GM15510 (cell line): ENCODE results near the gene ANK2.

Source experiments
- POLR2A ChIP-seq: IDR thresholded peaks from 3 replicates; pipeline ENCODE4 v1.6.1; 2011; ENCODE audit warnings: borderline replicate concordance; ENCODE audit not compliant: insufficient read length; ENCODE audit errors: extremely low read depth

ANK2 gene

GRCh38 chr4:113404841-113405240 lies 355.4 kb downstream of the ANK2 start:
- TF ChIP-seq POLR2A, result no peak

GRCh38 chr4:113405874-113406722 lies 356.6 kb downstream of the ANK2 start:
- TF ChIP-seq POLR2A, result no peak

GRCh38 chr4:113406723-113407016 lies 357.2 kb downstream of the ANK2 start:
- no peak for TF ChIP-seq POLR2A

- TF ChIP-seq POLR2A, result no peak
These were observed 358.0 kb downstream of the ANK2 start for GRCh38 chr4:113407409-113407808.

- no peak for TF ChIP-seq POLR2A
These were observed 359.7 kb downstream of the ANK2 start for GRCh38 chr4:113409181-113409580.

GRCh38 chr4:113410686-113411085 lies 361.2 kb downstream of the ANK2 start:
- TF ChIP-seq POLR2A, result no peak

GRCh38 chr4:113411496-113411938 lies 362.1 kb downstream of the ANK2 start:
- TF ChIP-seq POLR2A, result no peak

- TF ChIP-seq POLR2A, result no peak
These were observed 370.2 kb downstream of the ANK2 start for GRCh38 chr4:113419631-113420030.

GRCh38 chr4:113420938-113421337 lies 371.5 kb downstream of the ANK2 start:
- TF ChIP-seq POLR2A, result no peak

- no peak for TF ChIP-seq POLR2A
These were observed 374.2 kb downstream of the ANK2 start for GRCh38 chr4:113423631-113424030.

GRCh38 chr4:113433116-113433515 lies 383.7 kb downstream of the ANK2 start:
- TF ChIP-seq POLR2A, result no peak
